GM18517 (cell line): Measurements from ENCODE around the gene MRPL28.
"Not testable (repeated sequence)": the region's sequence is repeated elsewhere in the genome, so short reads cannot be mapped to it uniquely, and the experiment has no call there.

Experiments
- ATAC-seq: cut with Tn5 transposase; IDR thresholded peaks from one replicate; pipeline ENCODE4 v1.9.1; 2021; ENCODE audit warnings: mild to moderate bottlenecking, moderate library complexity; ENCODE audit not compliant: unreplicated experiment

Gene MRPL28

DNA sequence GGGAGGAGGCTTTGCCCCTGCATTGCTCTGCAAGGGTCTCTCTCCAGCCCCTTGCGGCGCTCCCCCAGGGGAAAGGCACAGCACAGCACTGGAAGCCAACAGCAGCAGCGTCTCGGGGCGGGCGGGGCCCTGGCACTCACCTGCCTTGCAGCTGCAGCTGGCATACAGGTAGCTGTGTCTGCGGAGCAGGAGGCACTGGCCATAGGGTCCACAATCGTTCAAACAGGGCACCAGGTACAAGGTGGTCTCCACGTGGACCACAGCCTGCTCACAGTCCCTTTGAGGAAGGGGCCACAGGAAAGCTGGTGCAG is 4.2 kb upstream of the MRPL28 start:
- no peak for ATAC-seq

DNA sequence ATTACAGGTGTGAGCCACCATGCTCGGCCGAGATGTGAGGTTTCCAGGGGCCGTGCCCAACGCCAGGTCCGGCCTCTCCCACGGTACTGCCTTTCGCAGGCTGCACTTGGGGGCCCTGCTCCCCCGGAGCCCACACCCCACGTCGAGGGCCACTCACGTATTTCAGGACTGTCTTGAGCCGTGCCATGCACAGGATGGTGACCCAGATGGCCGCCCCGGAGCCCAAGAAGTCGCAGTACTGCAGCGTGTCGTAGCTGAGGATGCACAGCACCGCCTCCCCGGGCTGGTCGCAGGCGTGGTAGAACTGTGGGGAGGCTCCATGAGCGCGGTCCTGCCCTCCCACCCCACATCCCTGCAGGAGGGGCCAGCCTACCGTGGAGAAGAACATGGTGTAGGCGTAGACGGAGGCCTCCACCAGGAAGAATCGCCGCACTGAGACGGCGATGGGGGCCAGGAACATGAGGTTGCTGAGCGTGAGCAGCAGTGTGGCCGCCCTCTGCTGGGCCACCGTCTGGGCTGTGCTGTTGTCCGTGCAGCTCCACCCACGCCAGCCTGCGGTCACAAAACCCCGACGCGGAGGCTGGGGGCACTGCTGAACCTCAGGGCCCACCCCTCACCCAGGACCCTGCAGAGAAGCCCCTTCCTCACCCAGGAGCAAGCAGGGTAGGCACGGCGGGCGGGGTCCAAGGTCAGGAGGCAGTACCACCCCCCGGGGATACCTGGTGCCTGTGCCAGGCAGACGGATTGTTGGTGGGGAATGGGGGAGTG is 3.7 kb upstream of the MRPL28 start:
- ATAC-seq, result no peak

- no peak for ATAC-seq
These were observed 2.8 kb upstream of the MRPL28 start for GRCh38 chr16:373020-373598.

- ATAC-seq, result no peak
These were observed 2.1 kb upstream of the MRPL28 start for GRCh38 chr16:372302-372983.

GRCh38 chr16:371515-372301 is 1.4 kb upstream of the MRPL28 start:
- ATAC-seq, result no peak

DNA sequence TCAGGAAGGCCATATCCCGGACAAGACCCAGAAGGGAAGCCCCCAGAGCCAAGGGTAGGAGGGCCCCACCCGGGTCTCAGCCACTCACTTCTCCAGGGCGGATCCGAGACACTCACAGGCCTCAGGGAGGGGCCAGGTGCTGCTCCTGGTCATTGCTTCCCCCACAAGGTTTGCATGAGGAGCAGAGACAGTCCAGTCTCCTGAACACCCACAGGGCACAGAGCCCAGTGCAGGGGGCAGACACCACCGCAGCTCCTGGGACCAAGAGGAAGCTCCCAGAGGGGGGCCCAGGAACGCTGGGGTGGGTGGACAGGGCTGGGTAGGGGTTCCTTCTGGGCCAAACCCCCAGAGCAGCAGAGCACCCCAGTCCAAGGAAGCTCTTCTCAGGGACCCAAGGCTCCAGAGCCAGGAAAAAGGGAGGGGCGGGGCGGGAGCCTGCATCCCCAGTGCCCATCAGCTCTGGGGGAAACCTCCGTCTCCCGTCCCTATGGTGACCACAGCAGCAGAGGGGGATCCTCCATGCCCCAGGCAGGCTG is 709 bp upstream of the MRPL28 start:
- no peak for ATAC-seq

DNA sequence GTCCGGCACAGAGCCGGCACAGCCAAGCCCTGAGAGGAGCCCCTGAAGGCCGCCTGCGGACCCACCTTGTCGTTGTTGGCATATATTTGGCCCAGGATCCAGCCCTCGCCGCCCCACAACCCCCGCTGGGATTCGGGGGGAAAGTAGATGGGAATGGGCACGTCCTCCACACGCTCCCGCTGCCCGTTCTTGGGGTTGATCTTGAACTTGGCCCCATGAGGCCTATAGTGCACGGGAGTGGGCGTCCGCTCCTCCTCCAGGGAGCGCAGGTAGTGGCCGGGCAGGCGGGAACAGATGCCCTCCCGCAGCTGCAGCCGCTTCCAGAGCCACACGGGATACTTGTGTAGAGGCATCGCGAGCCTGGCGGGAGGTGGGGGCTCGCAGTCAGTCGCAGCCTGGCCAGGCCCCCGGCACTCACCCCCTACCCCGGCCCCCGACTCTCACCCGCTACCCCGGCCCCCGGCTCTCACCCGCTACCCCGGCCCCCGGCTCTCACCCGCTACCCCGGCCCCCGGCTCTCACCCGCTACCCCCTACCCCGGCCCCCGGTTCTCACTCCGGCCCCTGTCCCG is 387 bp downstream of the MRPL28 start:
- no peak for ATAC-seq

GRCh38 chr16:369275-369865 is 968 bp downstream of the MRPL28 start:
- no peak for ATAC-seq

DNA sequence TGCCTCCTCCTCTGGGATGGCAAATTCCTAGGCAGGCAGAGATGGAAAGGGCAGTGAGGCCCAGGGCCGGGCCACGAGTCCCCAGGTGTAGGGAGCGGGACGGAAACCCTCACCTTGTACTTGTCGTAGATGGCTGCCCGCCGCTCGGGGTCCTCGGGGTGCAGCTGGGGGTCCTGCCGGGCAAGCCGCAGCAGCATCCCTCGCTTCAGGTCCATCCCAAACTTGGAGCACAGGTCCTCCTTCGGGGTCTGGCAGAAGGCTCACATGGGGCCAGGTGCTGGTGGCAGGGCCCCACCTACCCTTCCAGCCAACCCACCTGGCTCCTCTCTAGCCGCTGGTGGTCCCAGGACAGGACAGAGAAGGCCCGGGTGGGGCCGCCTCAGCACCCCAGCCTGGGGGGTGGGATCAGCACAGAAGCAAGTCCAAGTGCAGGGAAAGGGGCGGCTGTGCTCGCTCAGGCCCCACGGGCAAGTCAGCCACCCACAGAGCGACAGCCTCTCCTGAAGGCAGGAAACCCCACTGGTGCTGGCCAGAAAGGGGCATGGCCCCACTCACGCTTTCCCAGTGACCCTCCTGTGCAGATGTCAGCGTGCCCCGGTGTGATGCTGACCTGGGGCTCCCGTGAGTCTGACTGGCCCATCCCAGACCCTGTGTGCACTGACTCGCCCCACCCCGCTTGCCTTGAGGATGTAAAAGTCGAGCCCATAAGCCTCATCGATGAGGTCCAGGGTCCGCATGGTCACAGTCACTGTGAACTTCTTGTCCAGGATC is 1.8 kb downstream of the MRPL28 start:
- no peak for ATAC-seq

DNA sequence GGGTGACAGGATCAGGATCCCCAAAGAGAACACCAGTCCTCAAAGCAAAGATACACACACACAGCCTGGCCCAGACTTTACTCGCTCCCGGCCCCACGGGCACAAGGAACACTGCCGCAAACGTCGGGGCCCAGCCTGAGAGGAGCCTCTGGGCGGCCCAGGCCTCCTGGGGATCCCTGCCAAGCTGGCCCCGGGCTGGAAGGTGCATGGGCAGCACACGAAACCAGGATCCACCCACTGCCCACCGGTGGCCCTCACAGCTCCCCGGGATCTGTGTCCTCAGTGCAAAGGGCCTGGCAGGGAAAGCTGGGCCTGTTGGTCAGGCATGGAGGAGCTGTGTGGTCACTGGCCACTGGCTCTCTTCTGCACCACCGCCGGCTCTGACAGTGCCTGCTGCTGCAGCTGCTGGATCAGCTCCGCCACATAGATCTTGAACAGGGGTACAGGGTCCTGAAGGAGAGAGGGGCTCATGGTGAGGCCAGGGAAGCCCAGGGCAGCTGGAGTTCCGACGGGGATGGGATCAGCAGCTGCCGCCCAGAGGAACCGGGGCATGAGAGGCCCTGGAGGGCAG is 2.9 kb downstream of the MRPL28 start:
- ATAC-seq, result no peak

- no peak for ATAC-seq
These were observed 3.9 kb downstream of the MRPL28 start for GRCh38 chr16:366476-366875.

DNA sequence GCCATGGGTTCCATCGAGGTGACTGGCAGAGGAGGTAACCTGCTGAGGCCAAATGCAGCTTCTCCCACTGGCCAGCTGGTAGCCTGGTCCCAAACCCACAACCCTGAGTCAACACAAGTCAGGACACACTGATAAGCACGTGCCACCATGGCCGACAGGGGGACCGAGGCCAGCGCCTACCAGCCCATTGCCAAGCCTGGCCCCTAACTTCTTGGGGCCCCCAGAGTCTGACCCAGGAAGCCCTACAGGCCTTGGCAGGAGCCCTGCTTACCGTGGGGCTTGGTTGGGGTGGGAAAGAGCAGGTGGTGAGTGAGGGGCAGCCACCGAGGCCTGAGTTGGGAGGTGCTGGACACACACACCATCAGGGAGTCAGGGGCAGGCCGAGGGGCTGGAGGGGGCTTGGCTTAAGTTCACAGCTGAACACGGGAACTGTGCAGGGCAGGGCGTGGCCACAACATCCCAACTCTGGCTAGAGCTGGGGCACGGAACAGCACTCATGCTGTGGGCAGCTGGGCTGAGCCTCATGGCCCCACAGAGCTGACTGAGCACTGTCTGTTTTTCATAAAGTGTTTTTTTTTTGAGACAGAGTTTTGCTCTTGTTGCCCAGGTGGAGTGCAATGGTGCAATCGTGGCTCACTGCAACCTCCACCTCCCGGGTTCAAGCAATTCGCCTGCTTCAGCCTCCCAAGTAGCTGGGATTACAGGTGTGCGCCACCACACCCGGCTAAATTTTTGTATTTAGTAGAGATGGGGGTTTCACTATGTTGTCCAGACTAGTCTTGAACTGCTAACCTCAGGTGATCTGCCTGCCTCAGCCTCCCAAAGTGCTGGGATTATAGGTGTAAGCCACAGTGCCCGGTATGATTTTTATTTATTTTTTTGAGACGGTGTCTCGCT is 5.5 kb downstream of the MRPL28 start:
- ATAC-seq, result no peak

GRCh38 chr16:363766-364490 is 6.4 kb downstream of the MRPL28 start:
- no peak for ATAC-seq

GRCh38 chr16:363110-363765 is 7.1 kb downstream of the MRPL28 start:
- no peak for ATAC-seq

DNA sequence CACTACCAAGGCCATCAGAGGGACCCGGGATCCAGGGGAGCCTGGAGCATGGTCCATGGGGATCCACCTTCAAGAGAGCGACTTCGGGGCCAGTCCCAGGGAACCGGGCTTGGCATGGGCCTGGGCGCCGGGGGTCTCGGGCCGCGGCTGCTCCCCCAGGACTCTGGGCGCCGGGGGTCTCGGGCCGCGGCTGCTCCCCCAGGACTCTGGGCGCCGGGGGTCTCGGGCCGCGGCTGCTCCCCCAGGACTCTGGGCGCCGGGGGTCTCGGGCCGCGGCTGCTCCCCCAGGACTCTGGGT is 7.7 kb downstream of the MRPL28 start:
- ATAC-seq, result not testable (repeated sequence)

- no peak for ATAC-seq
These were observed 8.3 kb downstream of the MRPL28 start for GRCh38 chr16:361872-362701.
